GM23338 (cell line): ENCODE data around the gene KDM4C. TPM values are rescaled to one million over a fixed set of nuclear protein-coding genes. Genes with fewer than 3 reads are reported as not detected.

Source experiments
- ATAC-seq: fragments of 200-7000 bp; cut with Tn5 transposase; 3 replicates; pipeline ENCODE4 v1.9.1; 2020
- DNase-seq: peaks from one replicate; pipeline ENCODE4 v3.0.0-alpha.2; 2015; ENCODE audit warnings: low spot score
- H2AFZ ChIP-seq: fragments of 200-600 bp; sonication (generic); 2 replicates; pipeline ENCODE4 v1.8.0; 2016; ENCODE audit warnings: antibody characterized with exemption, mild to moderate bottlenecking, moderate library complexity
- H3F3A ChIP-seq: fragments of 200-600 bp; sonication (generic); replicated peaks from 2 replicates; pipeline ENCODE4 v1.8.0; 2017; ENCODE audit warnings: antibody characterized with exemption, mixed run types, low read depth
- H3K27ac ChIP-seq: fragments of 200-600 bp; sonication (generic); 2 replicates; pipeline ENCODE4 v1.6.1; 2016; ENCODE audit warnings: low read depth
- H3K27me3 ChIP-seq: fragments of 200-600 bp; sonication (generic); 2 replicates; pipeline ENCODE4 v1.8.0; 2016; ENCODE audit warnings: mild to moderate bottlenecking, mixed run types, moderate library complexity; ENCODE audit not compliant: insufficient read depth
- H3K36me3 ChIP-seq: fragments of 200-600 bp; sonication (generic); 2 replicates; pipeline ENCODE4 v1.8.0; 2016; ENCODE audit warnings: mild to moderate bottlenecking; ENCODE audit not compliant: insufficient read depth
- H3K4me1 ChIP-seq: fragments of 200-600 bp; sonication (generic); 2 replicates; pipeline ENCODE4 v1.8.0; 2016; ENCODE audit warnings: mild to moderate bottlenecking, moderate library complexity; ENCODE audit not compliant: insufficient read depth
- H3K4me2 ChIP-seq: fragments of 200-600 bp; sonication (generic); 2 replicates; pipeline ENCODE4 v1.7.1; 2017; ENCODE audit warnings: mixed run types
- H3K4me3 ChIP-seq: fragments of 200-600 bp; sonication (generic); 2 replicates; pipeline ENCODE4 v1.6.1; 2016; ENCODE audit warnings: mixed run types
- H3K79me2 ChIP-seq: fragments of 200-600 bp; sonication (generic); replicated peaks from 2 replicates; pipeline ENCODE4 v1.8.0; 2017; ENCODE audit warnings: mild to moderate bottlenecking; ENCODE audit not compliant: insufficient read depth
- H3K9me2 ChIP-seq: fragments of 200-600 bp; sonication (generic); 2 replicates; pipeline ENCODE4 v1.8.0; 2017; ENCODE audit not compliant: insufficient read depth
- H4K20me1 ChIP-seq: fragments of 200-600 bp; sonication (generic); replicated peaks from 2 replicates; pipeline ENCODE4 v1.8.0; 2017; ENCODE audit warnings: mild to moderate bottlenecking; ENCODE audit not compliant: insufficient read depth
- H3K27ac Mint-ChIP-seq: 2 replicates; pipeline ENCODE4 v1.8.0; 2020; ENCODE audit warnings: inconsistent platforms, mild to moderate bottlenecking, moderate library complexity, mixed read lengths
- H3K27me3 Mint-ChIP-seq: 3 replicates; pipeline ENCODE4 v1.8.0; 2022; ENCODE audit warnings: low read depth, mild to moderate bottlenecking, moderate library complexity, mixed read lengths, inconsistent platforms; ENCODE audit not compliant: insufficient read depth, poor library complexity
- H3K36me3 Mint-ChIP-seq: 3 replicates; pipeline ENCODE4 v1.8.0; 2021; ENCODE audit warnings: low read depth, mild to moderate bottlenecking, inconsistent platforms, moderate library complexity, mixed read lengths
- H3K4me1 Mint-ChIP-seq: 3 replicates; pipeline ENCODE4 v1.8.0; 2020; ENCODE audit warnings: mild to moderate bottlenecking, inconsistent platforms, mixed read lengths
- H3K4me3 Mint-ChIP-seq: 3 replicates; pipeline ENCODE4 v1.8.0; 2021; ENCODE audit warnings: moderate library complexity, mild to moderate bottlenecking, inconsistent platforms, mixed read lengths
- H3K9me3 Mint-ChIP-seq: 3 replicates; pipeline ENCODE4 v1.8.0; 2020; ENCODE audit warnings: moderate library complexity, mild to moderate bottlenecking, inconsistent platforms, mixed read lengths
- EZH2 ChIP-seq: fragments of 200-600 bp; sonication (generic); IDR thresholded peaks from one replicate; pipeline ENCODE4 v1.8.0; 2017; ENCODE audit warnings: antibody characterized with exemption, mild to moderate bottlenecking, low read depth; ENCODE audit not compliant: unreplicated experiment
- EZH2phosphoT487 ChIP-seq: fragments of 200-600 bp; sonication (generic); IDR thresholded peaks from one replicate; pipeline ENCODE4 v1.8.1; 2018; ENCODE audit warnings: antibody characterized with exemption; ENCODE audit not compliant: unreplicated experiment
- NANOG ChIP-seq: IDR thresholded peaks from 2 replicates; pipeline ENCODE4 v1.6.1; 2016; ENCODE audit warnings: antibody characterized with exemption, borderline replicate concordance
- ZNF331 ChIP-seq: fragments of 250-450 bp; sonication (Bioruptor Pico); IDR thresholded peaks from 2 replicates; pipeline ENCODE4 v1.5.0; 2020; ENCODE audit warnings: low read depth, mild to moderate bottlenecking, moderate library complexity
- polyA plus RNA-seq: library from polyadenylated mRNA; unstranded; fragments of >200 nt; fragmentation: Nextera tagmentation; extraction: Ambion mirVana; gene quantifications from 2 replicates; pipeline ENCODE4 v1.2.1, GENCODE V29; 2016
- total RNA-seq: library from RNA; depleted of rRNA; stranded (reverse); fragments of >200 nt; shearing (Covaris generic); gene quantifications from 2 replicates; pipeline ENCODE4 v1.2.3, GENCODE V29; 2014
- TF ChIP-seq, protein P1 (sequence below): fragments of 250-450 bp; sonication (Bioruptor Pico); IDR thresholded peaks from 2 replicates; pipeline ENCODE4 v1.5.0; 2020; ENCODE audit warnings: mild to moderate bottlenecking, moderate library complexity
- TF ChIP-seq, protein P2 (sequence below): IDR thresholded peaks from 2 replicates; pipeline ENCODE4 v1.6.1; 2016; ENCODE audit warnings: antibody characterized with exemption
- TF ChIP-seq, protein P3 (sequence below), 2 experiments: fragments of 200-600 bp in 1 of 2; sonication (generic) in 1 of 2; conservative IDR thresholded peaks; 2 replicates each; pipeline versions ENCODE4 v1.5.1 to v1.6.1; 2016 to 2017; ENCODE audit warnings: antibody characterized with exemption in 2 of 2, low read depth in 2 of 2, mild to moderate bottlenecking in 2 of 2, moderate library complexity in 1 of 2

The KDM4C gene
- total and polyA plus RNA-seq, 2 experiments from 2014 or later: 12.0 to 43.8 TPM

DNA sequence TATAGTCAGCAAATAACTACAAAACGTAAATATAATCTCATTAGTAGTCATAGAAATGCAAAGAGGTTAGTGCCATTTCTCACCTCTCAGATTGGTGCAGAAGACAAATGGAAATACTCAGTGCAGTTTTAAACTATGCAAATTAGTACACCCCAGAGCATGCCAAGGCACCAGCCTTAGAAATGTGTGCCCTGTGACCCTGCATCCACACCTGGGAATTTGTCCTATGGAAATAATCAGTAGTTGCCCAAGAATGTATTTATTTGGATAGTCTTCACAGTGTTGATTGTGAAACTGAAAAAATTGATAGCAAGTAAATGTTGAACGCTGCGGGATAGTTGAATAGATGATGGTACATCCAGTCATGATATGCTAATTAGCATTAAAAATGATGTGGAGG, 152.7 kb downstream of the KDM4C start (continued):
- TF ChIP-seq, protein P1, sequence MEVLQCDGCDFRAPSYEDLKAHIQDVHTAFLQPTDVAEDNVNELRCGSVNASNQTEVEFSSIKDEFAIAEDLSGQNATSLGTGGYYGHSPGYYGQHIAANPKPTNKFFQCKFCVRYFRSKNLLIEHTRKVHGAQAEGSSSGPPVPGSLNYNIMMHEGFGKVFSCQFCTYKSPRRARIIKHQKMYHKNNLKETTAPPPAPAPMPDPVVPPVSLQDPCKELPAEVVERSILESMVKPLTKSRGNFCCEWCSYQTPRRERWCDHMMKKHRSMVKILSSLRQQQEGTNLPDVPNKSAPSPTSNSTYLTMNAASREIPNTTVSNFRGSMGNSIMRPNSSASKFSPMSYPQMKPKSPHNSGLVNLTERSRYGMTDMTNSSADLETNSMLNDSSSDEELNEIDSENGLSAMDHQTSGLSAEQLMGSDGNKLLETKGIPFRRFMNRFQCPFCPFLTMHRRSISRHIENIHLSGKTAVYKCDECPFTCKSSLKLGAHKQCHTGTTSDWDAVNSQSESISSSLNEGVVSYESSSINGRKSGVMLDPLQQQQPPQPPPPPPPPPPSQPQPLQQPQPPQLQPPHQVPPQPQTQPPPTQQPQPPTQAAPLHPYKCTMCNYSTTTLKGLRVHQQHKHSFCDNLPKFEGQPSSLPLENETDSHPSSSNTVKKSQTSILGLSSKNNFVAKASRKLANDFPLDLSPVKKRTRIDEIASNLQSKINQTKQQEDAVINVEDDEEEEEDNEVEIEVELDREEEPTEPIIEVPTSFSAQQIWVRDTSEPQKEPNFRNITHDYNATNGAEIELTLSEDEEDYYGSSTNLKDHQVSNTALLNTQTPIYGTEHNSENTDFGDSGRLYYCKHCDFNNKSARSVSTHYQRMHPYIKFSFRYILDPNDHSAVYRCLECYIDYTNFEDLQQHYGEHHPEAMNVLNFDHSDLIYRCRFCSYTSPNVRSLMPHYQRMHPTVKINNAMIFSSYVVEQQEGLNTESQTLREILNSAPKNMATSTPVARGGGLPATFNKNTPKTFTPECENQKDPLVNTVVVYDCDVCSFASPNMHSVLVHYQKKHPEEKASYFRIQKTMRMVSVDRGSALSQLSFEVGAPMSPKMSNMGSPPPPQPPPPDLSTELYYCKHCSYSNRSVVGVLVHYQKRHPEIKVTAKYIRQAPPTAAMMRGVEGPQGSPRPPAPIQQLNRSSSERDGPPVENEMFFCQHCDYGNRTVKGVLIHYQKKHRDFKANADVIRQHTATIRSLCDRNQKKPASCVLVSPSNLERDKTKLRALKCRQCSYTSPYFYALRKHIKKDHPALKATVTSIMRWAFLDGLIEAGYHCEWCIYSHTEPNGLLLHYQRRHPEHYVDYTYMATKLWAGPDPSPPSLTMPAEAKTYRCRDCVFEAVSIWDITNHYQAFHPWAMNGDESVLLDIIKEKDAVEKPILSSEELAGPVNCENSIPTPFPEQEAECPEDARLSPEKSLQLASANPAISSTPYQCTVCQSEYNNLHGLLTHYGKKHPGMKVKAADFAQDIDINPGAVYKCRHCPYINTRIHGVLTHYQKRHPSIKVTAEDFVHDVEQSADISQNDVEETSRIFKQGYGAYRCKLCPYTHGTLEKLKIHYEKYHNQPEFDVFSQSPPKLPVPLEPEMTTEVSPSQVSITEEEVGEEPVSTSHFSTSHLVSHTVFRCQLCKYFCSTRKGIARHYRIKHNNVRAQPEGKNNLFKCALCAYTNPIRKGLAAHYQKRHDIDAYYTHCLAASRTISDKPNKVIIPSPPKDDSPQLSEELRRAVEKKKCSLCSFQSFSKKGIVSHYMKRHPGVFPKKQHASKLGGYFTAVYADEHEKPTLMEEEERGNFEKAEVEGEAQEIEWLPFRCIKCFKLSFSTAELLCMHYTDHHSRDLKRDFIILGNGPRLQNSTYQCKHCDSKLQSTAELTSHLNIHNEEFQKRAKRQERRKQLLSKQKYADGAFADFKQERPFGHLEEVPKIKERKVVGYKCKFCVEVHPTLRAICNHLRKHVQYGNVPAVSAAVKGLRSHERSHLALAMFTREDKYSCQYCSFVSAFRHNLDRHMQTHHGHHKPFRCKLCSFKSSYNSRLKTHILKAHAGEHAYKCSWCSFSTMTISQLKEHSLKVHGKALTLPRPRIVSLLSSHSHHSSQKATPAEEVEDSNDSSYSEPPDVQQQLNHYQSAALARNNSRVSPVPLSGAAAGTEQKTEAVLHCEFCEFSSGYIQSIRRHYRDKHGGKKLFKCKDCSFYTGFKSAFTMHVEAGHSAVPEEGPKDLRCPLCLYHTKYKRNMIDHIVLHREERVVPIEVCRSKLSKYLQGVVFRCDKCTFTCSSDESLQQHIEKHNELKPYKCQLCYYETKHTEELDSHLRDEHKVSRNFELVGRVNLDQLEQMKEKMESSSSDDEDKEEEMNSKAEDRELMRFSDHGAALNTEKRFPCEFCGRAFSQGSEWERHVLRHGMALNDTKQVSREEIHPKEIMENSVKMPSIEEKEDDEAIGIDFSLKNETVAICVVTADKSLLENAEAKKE (CRISPR knock-in tag): no peak
- no peak for TF ChIP-seq EZH2phosphoT487
- TF ChIP-seq, protein P2, sequence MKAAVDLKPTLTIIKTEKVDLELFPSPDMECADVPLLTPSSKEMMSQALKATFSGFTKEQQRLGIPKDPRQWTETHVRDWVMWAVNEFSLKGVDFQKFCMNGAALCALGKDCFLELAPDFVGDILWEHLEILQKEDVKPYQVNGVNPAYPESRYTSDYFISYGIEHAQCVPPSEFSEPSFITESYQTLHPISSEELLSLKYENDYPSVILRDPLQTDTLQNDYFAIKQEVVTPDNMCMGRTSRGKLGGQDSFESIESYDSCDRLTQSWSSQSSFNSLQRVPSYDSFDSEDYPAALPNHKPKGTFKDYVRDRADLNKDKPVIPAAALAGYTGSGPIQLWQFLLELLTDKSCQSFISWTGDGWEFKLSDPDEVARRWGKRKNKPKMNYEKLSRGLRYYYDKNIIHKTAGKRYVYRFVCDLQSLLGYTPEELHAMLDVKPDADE: no peak

DNA sequence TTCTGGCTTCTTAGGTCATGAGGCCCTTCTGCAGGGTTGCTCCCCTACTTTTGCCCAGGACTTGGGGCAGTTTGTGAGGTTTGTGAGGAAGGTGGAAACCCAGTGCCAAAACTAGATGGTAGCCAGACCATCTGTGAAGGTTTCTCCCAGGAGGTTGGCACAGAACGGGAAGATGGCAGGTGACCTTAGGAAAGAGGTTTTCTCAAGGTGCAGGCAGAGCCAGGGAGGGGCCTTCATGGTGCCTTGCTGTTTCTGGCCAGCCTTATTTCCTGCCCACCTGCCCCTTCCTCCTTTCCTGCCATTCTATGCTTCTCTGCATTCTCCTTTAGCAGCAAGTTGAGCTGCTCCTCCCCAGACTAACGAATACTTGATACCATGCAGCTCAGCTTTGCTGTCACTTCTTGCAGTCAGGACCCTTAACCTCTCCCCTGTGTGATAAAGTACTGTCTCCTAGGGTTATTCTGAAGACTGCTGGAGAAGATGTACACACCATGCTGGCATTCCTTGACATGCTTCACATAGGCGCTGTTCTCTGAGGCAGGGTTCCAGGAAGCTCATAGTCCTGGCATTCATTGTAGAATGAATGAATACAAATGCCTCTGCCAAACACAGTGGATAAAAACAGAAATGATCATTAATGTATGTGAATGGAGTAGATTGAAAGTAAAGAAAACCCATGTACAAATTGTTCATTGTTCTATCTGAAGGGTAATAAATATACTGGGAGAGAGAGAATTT, 154.3 kb downstream of the KDM4C start:
- Mint-ChIP-seq H3K9me3 (no peaks in the 10 kb centered on the region), H3K4me3 (no peak overlapping the region), H3K36me3 (no peaks in the 10 kb centered on the region), H3K27ac (no peak overlapping the region), H3K4me1 (peaks cover 33% of the 10 kb centered on the region), H3K27me3 (no peaks in the 10 kb centered on the region)
- Histone ChIP-seq H2AFZ (no peak overlapping the region), H3K36me3 (no peaks in the 10 kb centered on the region), H3K27me3 (no peaks in the 10 kb centered on the region), H3F3A (no peaks in the 10 kb centered on the region), H4K20me1 (no peaks in the 10 kb centered on the region), H3K4me3 (no peak overlapping the region), H3K9me2 (no peaks in the 10 kb centered on the region), H3K4me1 (peaks cover 36% of the 10 kb centered on the region), H3K27ac (no peak overlapping the region), H3K4me2 (no peak overlapping the region), H3K79me2 (no peaks in the 10 kb centered on the region)
- no peak for DNase-seq
- no peak for ATAC-seq
- TF ChIP-seq, protein P3, sequence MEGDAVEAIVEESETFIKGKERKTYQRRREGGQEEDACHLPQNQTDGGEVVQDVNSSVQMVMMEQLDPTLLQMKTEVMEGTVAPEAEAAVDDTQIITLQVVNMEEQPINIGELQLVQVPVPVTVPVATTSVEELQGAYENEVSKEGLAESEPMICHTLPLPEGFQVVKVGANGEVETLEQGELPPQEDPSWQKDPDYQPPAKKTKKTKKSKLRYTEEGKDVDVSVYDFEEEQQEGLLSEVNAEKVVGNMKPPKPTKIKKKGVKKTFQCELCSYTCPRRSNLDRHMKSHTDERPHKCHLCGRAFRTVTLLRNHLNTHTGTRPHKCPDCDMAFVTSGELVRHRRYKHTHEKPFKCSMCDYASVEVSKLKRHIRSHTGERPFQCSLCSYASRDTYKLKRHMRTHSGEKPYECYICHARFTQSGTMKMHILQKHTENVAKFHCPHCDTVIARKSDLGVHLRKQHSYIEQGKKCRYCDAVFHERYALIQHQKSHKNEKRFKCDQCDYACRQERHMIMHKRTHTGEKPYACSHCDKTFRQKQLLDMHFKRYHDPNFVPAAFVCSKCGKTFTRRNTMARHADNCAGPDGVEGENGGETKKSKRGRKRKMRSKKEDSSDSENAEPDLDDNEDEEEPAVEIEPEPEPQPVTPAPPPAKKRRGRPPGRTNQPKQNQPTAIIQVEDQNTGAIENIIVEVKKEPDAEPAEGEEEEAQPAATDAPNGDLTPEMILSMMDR (conservative IDR thresholded peaks at IDR 0.05; ENCODE audit: low read depth in 2 of 2): no peak
- TF ChIP-seq EZH2phosphoT487 (no peak), NANOG (no peak), ZNF331 (CRISPR knock-in tag) (no peak), EZH2 (no peak)
- TF ChIP-seq, protein P2: no peak
